ENCODE data around the gene METTL2B. TPM values are rescaled to one million over a fixed set of nuclear protein-coding genes. Genes with fewer than 3 reads are reported as not detected.
"Not testable (repeated sequence)": the region's sequence is repeated elsewhere in the genome, so short reads cannot be mapped to it uniquely, and the experiment has no call there.

Gene METTL2B, protein sequence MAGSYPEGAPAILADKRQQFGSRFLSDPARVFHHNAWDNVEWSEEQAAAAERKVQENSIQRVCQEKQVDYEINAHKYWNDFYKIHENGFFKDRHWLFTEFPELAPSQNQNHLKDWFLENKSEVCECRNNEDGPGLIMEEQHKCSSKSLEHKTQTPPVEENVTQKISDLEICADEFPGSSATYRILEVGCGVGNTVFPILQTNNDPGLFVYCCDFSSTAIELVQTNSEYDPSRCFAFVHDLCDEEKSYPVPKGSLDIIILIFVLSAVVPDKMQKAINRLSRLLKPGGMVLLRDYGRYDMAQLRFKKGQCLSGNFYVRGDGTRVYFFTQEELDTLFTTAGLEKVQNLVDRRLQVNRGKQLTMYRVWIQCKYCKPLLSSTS
- 10 to 100 TPM; 42.2 to 42.8 TPM for total RNA-seq

DNA sequence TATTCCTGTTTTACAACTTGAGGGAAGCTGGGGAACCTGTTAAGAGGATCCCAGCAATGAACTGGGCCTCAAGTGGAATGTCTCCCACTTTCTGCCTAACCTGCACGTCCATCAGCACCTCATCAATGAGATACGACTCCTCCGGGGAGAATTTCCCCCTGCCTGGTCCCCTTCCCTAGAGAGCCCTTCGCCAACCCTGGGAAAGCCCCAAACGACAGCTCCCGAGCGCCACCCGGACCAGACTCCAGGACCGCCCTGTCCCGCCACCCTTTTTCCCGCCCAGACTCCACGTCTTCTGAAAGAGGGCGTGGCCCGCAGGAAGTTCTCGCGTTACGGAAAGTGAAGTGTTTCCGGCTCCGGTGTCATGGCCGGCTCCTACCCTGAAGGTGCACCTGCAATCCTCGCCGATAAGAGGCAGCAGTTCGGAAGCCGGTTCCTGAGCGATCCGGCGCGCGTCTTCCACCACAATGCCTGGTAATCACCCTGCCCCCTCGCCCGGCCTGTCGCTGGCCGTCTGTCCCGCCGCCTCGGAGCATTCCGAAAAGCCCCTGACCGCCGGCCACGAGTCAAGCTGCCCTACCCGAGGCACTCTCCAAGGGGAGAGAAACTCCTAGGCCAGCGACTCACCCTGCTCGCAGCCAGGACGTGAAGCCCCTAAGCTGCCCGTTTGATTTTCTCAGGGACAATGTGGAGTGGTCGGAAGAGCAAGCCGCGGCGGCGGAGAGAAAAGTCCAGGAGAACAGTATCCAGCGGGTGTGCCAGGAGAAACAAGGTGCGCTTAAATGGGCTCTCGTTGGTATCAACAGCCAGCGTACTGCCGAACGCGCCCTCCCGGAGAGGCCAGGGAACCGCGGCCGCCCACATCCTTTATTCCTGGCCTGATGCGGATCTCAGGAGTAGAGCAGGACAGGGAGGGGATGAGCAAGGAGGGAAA is at the start of gene METTL2B:
METTL2B (plus strand) TSS at position 347 of the 934 bp plus-strand sequence; CDS start at position 365, 18 bp downstream.
- peak; percentile 97 for DNase-seq
- not testable (repeated sequence) for H3K9me3 Mint-ChIP-seq, H3K27me3 Mint-ChIP-seq, H3K36me3 Mint-ChIP-seq
- intact Hi-C loops (cut with micrococcal nuclease), result loop anchor here (2.0 to 5.0 kb wide), 3 partner anchors 22 to 406 kb away; partner anchors contain the start of gene HILPDA
- Mint-ChIP-seq H3K4me3 (peak within 1 kb of the TSS; percentile 91), H3K27ac (peak within 1 kb of the TSS; percentile 91), H3K4me1 (ENCODE audit: low read depth) (peaks cover 31% of the 10 kb centered on the region)
- CTCF ChIA-PET, result interaction anchor here (0.7 to 3.4 kb wide), 3 partner anchors 16 to 530 kb away, joined by 3 to 45 read pairs (median 31); no protein-coding TSS in a partner anchor
- POLR2A ChIA-PET, result interaction anchor here (0.6 kb wide), 1 partner anchor 66 kb away, joined by 4 read pairs; no protein-coding TSS in a partner anchor

DNA sequence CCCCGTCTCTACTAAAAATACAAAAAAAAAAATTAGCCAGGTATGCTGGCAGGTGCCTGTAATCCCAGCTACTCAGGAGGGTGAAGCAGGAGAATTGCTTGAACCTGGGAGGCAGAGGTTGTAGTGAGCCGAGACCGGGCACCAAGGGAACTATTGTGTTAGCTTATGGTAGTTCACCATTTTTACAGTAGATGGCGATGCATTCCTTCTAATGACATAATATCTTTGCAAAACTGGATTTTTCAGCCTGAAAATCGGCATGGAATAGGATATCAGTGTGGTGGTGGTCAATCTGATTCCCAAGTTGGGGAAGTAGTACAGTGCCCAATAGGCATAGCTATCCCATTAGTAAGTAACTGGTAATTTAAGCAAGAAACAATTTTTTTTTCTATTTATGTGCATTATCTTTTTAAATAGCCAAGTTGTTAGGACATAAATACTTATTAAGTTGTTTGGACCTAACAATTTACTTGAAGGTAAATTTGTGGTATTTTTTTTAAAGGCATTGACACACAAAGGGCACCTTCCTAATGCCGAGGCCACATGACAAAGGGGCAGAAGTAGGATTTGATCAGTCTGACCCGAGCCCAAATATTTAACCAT is 49.2 kb upstream of the METTL2B start:
- Mint-ChIP-seq H3K27ac (no peak overlapping the region), H3K4me1 (ENCODE audit: low read depth) (no peaks in the 10 kb centered on the region), H3K4me3 (no peak overlapping the region), H3K27me3 (peaks cover 9% of the 10 kb centered on the region), H3K36me3 (no peaks in the 10 kb centered on the region), H3K9me3 (no peaks in the 10 kb centered on the region)
- ChIA-PET CTCF (interaction anchor here (0.7 to 8.9 kb wide), 29 partner anchors 9 to 459 kb away, joined by 3 to 381 read pairs (median 7); partner anchors contain the start of genes HILPDA, IMPDH1, METTL2B and RBM28), POLR2A (interaction anchor here (1.1 to 1.3 kb wide), 2 partner anchors 33 to 34 kb away, joined by 4 to 7 read pairs; no protein-coding TSS in a partner anchor)
- DNase-seq, result peak; percentile 30
- intact Hi-C loops (cut with micrococcal nuclease), result loop anchor here (1.0 to 10.0 kb wide), 3 partner anchors 32 to 455 kb away; partner anchors contain the start of gene ATP6V1F

DNA sequence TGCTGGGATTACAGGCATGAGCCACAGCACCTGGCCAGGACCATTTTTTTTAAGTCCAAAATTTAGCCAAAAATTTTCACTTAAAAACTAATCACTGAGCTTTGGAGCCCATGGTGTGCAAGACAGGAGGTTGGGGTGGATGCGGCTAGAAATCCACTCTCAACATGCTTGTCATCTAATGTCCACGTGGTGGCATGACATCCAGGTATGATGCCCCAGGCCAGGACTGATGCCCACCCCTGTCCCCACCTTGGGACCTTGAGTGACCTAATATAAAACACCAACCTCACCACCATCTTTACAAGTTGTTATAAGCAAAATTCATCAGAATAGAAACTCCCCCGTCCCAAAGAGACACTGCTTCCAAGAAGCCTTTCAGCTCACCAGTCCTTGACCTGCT is 46.3 kb upstream of the METTL2B start:
- H3K27ac Mint-ChIP-seq, result no peak overlapping the region
- ChIA-PET CTCF (interaction anchor here (1.3 to 8.9 kb wide), 3 partner anchors 18 to 45 kb away, joined by 4 to 381 read pairs (median 45); partner anchors contain the start of gene METTL2B), POLR2A (no interaction called here)
- no peaks in the 10 kb centered on the region for H3K4me1 Mint-ChIP-seq (ENCODE audit: low read depth)
- peaks cover 12% of the 10 kb centered on the region for H3K27me3 Mint-ChIP-seq
- H3K36me3 Mint-ChIP-seq, result no peaks in the 10 kb centered on the region
- no peak for DNase-seq
- H3K4me3 Mint-ChIP-seq, result no peak overlapping the region
- H3K9me3 Mint-ChIP-seq, result no peaks in the 10 kb centered on the region
- intact Hi-C loops (cut with micrococcal nuclease), result no loop called here

DNA sequence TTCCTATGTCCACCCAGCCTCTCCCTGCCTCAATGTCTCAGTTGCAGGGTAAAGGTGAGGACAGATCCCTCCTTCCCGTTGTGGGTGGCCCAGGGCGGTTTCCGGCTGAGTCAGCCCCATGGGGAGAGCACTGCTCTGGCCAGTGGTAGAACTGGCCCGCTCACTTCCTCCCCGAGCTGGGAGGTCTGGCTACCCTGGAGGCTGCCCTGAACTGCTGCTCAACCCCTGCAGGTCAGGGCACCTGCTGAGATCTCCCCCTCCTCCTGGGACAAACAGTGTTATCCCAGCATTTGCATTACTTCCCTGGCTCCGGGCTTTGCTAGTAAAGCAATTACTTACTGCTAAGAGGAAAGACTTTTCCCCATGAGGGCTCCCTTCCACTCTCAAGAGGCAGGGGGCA is 45.3 kb upstream of the METTL2B start:
- ChIA-PET CTCF (interaction anchor here (1.3 to 8.9 kb wide), 3 partner anchors 17 to 29 kb away, joined by 4 to 381 read pairs (median 24); no protein-coding TSS in a partner anchor), POLR2A (no interaction called here)
- Mint-ChIP-seq H3K27me3 (peaks cover 12% of the 10 kb centered on the region), H3K4me1 (ENCODE audit: low read depth) (no peaks in the 10 kb centered on the region), H3K4me3 (no peak overlapping the region), H3K36me3 (no peaks in the 10 kb centered on the region), H3K9me3 (no peaks in the 10 kb centered on the region), H3K27ac (no peak overlapping the region)
- intact Hi-C loops (cut with micrococcal nuclease), result no loop called here
- no peak for DNase-seq

DNA sequence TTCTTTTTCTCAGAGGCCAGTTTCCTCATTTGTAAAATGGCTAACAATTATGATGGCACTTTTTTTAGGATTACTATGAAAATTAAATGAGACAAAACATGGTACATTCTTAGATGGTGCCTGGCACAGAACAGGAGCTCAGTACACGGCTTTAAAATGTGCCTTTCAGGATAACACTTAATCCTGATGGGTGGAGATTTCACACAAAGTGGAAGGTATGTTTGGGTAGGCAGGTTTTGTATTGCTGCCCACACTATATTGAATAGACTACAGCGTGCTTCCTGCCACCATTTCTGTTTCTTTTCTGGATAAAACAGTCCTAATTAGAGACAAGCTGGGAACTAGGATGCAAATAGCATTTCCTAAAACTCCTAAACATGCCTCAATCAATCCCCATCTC is 44.8 kb upstream of the METTL2B start:
- H3K4me3 Mint-ChIP-seq, result no peak overlapping the region
- CTCF ChIA-PET, result interaction anchor here (1.1 to 2.6 kb wide), 3 partner anchors 24 to 31 kb away, joined by 3 to 24 read pairs (median 4); partner anchors contain the start of gene HILPDA
- H3K27me3 Mint-ChIP-seq, result peaks cover 12% of the 10 kb centered on the region
- H3K36me3 Mint-ChIP-seq, result no peaks in the 10 kb centered on the region
- no peaks in the 10 kb centered on the region for H3K9me3 Mint-ChIP-seq
- H3K4me1 Mint-ChIP-seq (ENCODE audit: low read depth), result no peaks in the 10 kb centered on the region
- intact Hi-C loops (cut with micrococcal nuclease), result no loop called here
- no peak for DNase-seq
- POLR2A ChIA-PET, result no interaction called here
- H3K27ac Mint-ChIP-seq, result no peak overlapping the region

DNA sequence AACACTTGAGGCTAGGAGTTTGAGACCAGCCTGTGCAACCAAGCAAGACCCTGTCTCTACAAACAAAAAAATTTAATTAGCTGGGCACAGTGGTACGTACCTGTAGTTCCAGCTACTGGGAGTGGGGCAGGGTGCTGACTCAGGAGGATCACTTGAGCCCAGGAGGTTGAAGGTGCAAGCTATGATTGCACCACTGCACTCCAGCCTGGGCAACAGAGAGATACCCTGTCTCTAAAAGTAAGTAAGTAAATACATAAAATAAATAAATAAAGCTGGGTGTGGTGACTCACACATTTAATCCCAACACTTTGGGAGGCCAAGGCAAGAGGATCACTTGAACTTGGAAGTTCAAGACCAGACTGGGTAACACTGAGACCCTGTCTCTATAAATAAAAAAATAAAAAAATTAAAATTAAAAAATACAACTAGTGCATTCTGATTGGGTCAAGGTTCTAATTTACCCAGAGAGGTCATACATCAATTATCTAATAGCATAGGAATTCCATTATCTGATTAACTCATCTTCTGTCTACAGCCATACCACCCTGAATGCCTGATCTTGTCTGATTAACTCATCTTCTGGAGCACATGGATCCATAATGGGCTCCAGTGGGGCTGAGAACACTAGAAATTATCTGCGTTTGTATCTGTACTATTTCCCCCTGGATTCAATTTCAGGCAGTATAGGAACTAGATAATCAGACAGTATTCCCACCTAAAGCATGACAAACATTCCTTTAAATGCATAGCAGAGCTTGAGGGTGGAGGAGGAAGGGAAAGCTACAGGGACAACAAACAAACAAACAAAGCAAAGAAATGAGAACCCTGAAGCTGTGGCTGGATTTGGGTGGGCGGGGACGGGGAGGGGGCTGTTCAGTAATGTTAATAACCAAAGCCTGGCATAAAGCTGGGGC is 41.9 kb upstream of the METTL2B start:
- DNase-seq, result no peak
- Mint-ChIP-seq H3K4me3 (no peak overlapping the region), H3K9me3 (no peaks in the 10 kb centered on the region), H3K27me3 (peaks cover 3% of the 10 kb centered on the region), H3K36me3 (no peaks in the 10 kb centered on the region), H3K27ac (no peak overlapping the region), H3K4me1 (ENCODE audit: low read depth) (no peaks in the 10 kb centered on the region)
- intact Hi-C loops (cut with micrococcal nuclease), result no loop called here
- CTCF ChIA-PET, result interaction anchor here (0.9 to 4.5 kb wide), 3 partner anchors 8 to 87 kb away, joined by 3 to 29 read pairs (median 3); no protein-coding TSS in a partner anchor
- POLR2A ChIA-PET, result interaction anchor here (2.1 kb wide), 1 partner anchor 27 kb away, joined by 7 read pairs; no protein-coding TSS in a partner anchor

DNA sequence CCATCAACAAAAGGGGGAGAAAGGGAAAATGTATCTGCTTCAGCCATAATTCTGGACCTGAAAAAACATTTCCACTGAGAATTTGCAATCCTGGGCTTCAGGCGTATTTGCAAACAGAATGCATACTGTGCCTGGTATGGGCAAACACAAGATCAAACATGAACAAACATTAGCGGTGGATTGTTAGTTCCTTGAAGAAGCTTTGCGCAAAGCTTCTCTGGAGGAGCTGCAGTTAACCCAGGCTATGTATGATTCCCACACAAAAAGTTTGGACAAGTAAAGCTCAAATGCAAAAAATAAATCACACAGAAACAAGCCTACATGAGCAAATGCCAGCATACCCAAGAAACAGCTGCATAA is 41.2 kb upstream of the METTL2B start:
- H3K27ac Mint-ChIP-seq, result no peak overlapping the region
- ChIA-PET POLR2A (interaction anchor here (2.1 kb wide), 1 partner anchor 26 kb away, joined by 7 read pairs; no protein-coding TSS in a partner anchor), CTCF (interaction anchor here (0.9 to 4.5 kb wide), 3 partner anchors 9 to 88 kb away, joined by 3 to 29 read pairs (median 7); no protein-coding TSS in a partner anchor)
- DNase-seq, result no peak
- H3K4me1 Mint-ChIP-seq (ENCODE audit: low read depth), result no peaks in the 10 kb centered on the region
- peaks cover 3% of the 10 kb centered on the region for H3K27me3 Mint-ChIP-seq
- no peaks in the 10 kb centered on the region for H3K36me3 Mint-ChIP-seq
- H3K4me3 Mint-ChIP-seq, result no peak overlapping the region
- H3K9me3 Mint-ChIP-seq, result no peaks in the 10 kb centered on the region
- intact Hi-C loops (cut with micrococcal nuclease), result no loop called here

DNA sequence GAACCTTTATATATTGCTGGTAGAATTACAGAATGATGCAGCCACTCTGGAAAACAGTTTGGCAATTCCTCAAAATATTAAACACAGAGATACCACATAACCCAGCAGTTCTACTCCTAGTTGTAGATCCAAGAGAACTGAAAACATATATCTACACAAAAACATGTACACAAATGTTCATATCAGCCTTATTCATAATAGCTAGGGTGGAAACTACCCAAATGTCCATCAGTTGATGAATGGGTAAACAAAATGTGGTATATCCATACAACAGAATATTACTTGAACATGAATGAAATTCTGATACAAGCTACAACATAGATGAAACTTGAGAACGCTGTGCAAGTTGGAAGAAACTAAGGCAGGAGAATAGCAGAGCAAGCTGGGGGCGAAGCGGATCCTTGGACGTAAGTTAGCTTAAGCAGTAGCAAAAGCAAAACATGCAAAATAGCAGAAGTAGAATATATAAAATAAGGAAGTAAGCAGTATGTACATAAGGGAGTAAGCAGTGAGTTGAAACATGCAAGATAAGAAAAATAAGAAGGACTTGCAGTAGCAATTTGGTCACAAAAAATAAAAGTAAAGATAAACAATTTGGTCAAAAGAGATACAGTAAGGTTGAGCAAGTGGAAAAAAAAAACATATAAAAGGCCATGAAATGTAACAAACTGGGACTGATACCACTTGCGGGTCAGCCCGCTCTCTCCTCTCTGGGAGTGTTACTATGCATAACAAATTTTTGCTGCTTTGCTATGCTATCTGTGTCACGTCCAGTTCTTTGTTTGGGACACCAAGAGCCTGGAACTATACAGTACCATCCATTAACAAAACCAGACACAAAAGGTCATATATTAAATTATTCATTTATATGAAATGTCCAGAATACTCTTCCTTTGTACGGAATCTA is 38.9 kb upstream of the METTL2B start:
- ChIA-PET CTCF (interaction anchor here (0.6 to 4.5 kb wide), 4 partner anchors 11 to 90 kb away, joined by 3 to 29 read pairs (median 4); no protein-coding TSS in a partner anchor), POLR2A (no interaction called here)
- peaks cover 3% of the 10 kb centered on the region for H3K27me3 Mint-ChIP-seq
- intact Hi-C loops (cut with micrococcal nuclease), result no loop called here
- no peak overlapping the region for H3K27ac Mint-ChIP-seq
- H3K9me3 Mint-ChIP-seq, result no peaks in the 10 kb centered on the region
- H3K4me3 Mint-ChIP-seq, result no peak overlapping the region
- DNase-seq, result no peak
- no peaks in the 10 kb centered on the region for H3K36me3 Mint-ChIP-seq
- no peaks in the 10 kb centered on the region for H3K4me1 Mint-ChIP-seq (ENCODE audit: low read depth)

DNA sequence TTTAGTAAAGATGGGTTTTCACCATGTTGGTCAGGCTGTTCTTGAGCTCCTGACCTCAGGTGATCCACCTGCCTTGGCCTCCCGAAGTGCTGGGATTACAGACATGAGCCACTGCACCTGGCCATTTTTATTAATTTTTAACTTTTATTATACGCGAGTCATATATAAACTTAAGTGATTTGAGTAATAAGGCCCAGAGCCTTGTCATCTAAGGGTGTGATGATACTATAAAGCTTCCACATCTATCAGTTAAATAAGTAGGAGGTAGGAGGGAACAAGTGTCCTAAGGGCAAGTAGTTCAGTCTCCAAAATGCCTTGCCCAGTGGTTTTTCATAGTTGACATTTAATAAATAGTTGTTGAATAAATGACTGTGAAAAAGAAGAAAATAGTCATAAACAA is 34.2 kb upstream of the METTL2B start:
- intact Hi-C loops (cut with micrococcal nuclease), result no loop called here
- Mint-ChIP-seq H3K27me3 (no peaks in the 10 kb centered on the region), H3K4me1 (ENCODE audit: low read depth) (no peaks in the 10 kb centered on the region), H3K4me3 (no peak overlapping the region), H3K36me3 (no peaks in the 10 kb centered on the region), H3K27ac (no peak overlapping the region), H3K9me3 (no peaks in the 10 kb centered on the region)
- no peak for DNase-seq
- CTCF ChIA-PET, result interaction anchor here (0.9 to 2.8 kb wide), 4 partner anchors 15 to 32 kb away, joined by 3 to 19 read pairs (median 5); no protein-coding TSS in a partner anchor
- POLR2A ChIA-PET, result interaction anchor here (0.9 kb wide), 1 partner anchor 10 kb away, joined by 3 read pairs; no protein-coding TSS in a partner anchor
